Naive thymus-derived CD4-positive, alpha-beta T cell (primary cell): ENCODE results near the gene RAET1G. TPM values are rescaled to one million over a fixed set of nuclear protein-coding genes. Genes with fewer than 3 reads are reported as not detected.
A peak's percentile ranks its signal among the peaks of the same experiment; 100 is the strongest.
"Not testable (repeated sequence)": the region's sequence is repeated elsewhere in the genome, so short reads cannot be mapped to it uniquely, and the experiment has no call there.

Source experiments
- ATAC-seq: fragments of 150-1000 bp; cut with Tn5 transposase; 2 replicates; pipeline ENCODE4 v1.10.0; 2021; ENCODE audit warnings: mild to moderate bottlenecking, moderate library complexity
- CTCF ChIA-PET: fragments of 350-600 bp; sonication (Branson Sonifier 250); formaldehyde crosslinking; loops from one replicate; lab custom pipeline; 2021; ENCODE audit warnings: antibody characterized with exemption; lab: Charles Lee
- POLR2A ChIA-PET: fragments of 350-600 bp; sonication (Branson Sonifier 250); formaldehyde crosslinking; loops from one replicate; lab custom pipeline; 2021; ENCODE audit warnings: antibody characterized with exemption, inconsistent platforms; lab: Charles Lee
- DNase-seq, 9 donors: peaks; one replicate each; pipeline versions ENCODE4 v3.0.0 to v3.0.0-alpha.2; 2020 to 2022; ENCODE audit warnings: mixed read lengths in 1 of 9
- H3K27ac ChIP-seq: one replicate; pipeline ENCODE4 v1.7.0; 2013; ENCODE audit warnings: mild to moderate bottlenecking, low read depth, low read length, moderate library complexity
- H3K27me3 ChIP-seq, 2 donors: one replicate each; pipeline ENCODE4 v1.7.0; 2013; ENCODE audit warnings: low read length in 2 of 2, mild to moderate bottlenecking in 2 of 2, moderate library complexity in 2 of 2; ENCODE audit not compliant: control insufficient read depth in 2 of 2, insufficient read depth in 2 of 2
- H3K36me3 ChIP-seq, 3 experiments: 1 replicate in 2 of 3; 2 replicates in 1 of 3; pipeline ENCODE4 v1.7.0; 2013; ENCODE audit warnings: low read length in 3 of 3, mild to moderate bottlenecking in 3 of 3, moderate library complexity in 1 of 3; ENCODE audit not compliant: insufficient read depth in 3 of 3, control insufficient read depth in 2 of 3
- H3K4me1 ChIP-seq, 2 donors: one replicate each; pipeline ENCODE4 v1.7.0; 2013; ENCODE audit warnings: low read length in 2 of 2, mild to moderate bottlenecking in 2 of 2, moderate library complexity in 1 of 2; ENCODE audit not compliant: control insufficient read depth in 2 of 2, insufficient read depth in 2 of 2
- H3K4me3 ChIP-seq: 2 replicates; pipeline ENCODE4 v1.7.0; 2013; ENCODE audit warnings: mild to moderate bottlenecking, low read length
- H3K9me3 ChIP-seq, 3 experiments: 1 replicate in 2 of 3; 2 replicates in 1 of 3; pipeline ENCODE4 v1.7.0; 2013; ENCODE audit warnings: low read length in 3 of 3; ENCODE audit not compliant: control insufficient read depth in 2 of 3
- H3K27ac Mint-ChIP-seq, 9 donors: one replicate each; pipeline ENCODE4 v1.8.0; 2020 to 2022; ENCODE audit warnings: mixed read lengths in 9 of 9, mild to moderate bottlenecking in 8 of 9, moderate library complexity in 5 of 9, inconsistent platforms in 2 of 9
- H3K27me3 Mint-ChIP-seq, 5 donors: one replicate each; pipeline ENCODE4 v1.8.0; 2021 to 2022; ENCODE audit warnings: mixed read lengths in 5 of 5, mild to moderate bottlenecking in 1 of 5
- H3K36me3 Mint-ChIP-seq, 5 donors: one replicate each; pipeline ENCODE4 v1.8.0; 2020 to 2022; ENCODE audit warnings: mixed read lengths in 5 of 5, mild to moderate bottlenecking in 3 of 5, inconsistent platforms in 1 of 5
- H3K4me1 Mint-ChIP-seq, 7 donors: one replicate each; pipeline ENCODE4 v1.8.0; 2020 to 2022; ENCODE audit warnings: mixed read lengths in 7 of 7, mild to moderate bottlenecking in 3 of 7, inconsistent platforms in 1 of 7
- H3K4me3 Mint-ChIP-seq, 10 donors: one replicate each; pipeline ENCODE4 v1.8.0; 2020 to 2022; ENCODE audit warnings: mild to moderate bottlenecking in 10 of 10, mixed read lengths in 10 of 10, moderate library complexity in 6 of 10, inconsistent platforms in 2 of 10
- H3K9me3 Mint-ChIP-seq, 11 donors: one replicate each; pipeline ENCODE4 v1.8.0; 2020 to 2022; ENCODE audit warnings: mixed read lengths in 11 of 11, mild to moderate bottlenecking in 4 of 11, inconsistent platforms in 1 of 11, moderate library complexity in 1 of 11
- intact Hi-C, 2 donors: fragments of 100-400 bp; cut with micrococcal nuclease; formaldehyde crosslinking; loops; one replicate each; pipeline ENCODE4 v1.15.1; 2023
- polyA plus RNA-seq, 2 donors: library from polyadenylated mRNA; unstranded; fragments of 300-500 nt; fragmentation: Illumina TruSeq; gene quantifications; one replicate each; pipeline ENCODE4 v1.2.3, GENCODE V29; 2021
- total RNA-seq, 6 experiments: library from RNA in 5 of 6; stranded (reverse) in 5 of 6; gene quantifications; 1 replicate in 5 of 6; 2 replicates in 1 of 6; pipeline ENCODE4 v1.2.3 and lab custom pipeline; 2021 to 2026

Gene RAET1G
- total and polyA plus RNA-seq, 7 experiments from 2014 or later, result not detected

- Mint-ChIP-seq H3K4me3 (no peak overlapping the region), H3K4me1 (peaks cover 0 to 18% (median 7%) of the 10 kb centered on the region in 7 donors), H3K9me3 (peaks cover 0 to 6% (median 0%) of the 10 kb centered on the region in 11 donors), H3K36me3 (no peaks in the 10 kb centered on the region), H3K27me3 (peaks cover 88 to 96% (median 91%) of the 10 kb centered on the region in 5 donors), H3K27ac (no peak overlapping the region)
- Histone ChIP-seq H3K36me3 (no peaks in the 10 kb centered on the region), H3K4me3 (no peak overlapping the region), H3K4me1 (no peaks in the 10 kb centered on the region), H3K9me3 (no peaks in the 10 kb centered on the region), H3K27ac (no peak overlapping the region), H3K27me3 (peaks cover 14 to 45% of the 10 kb centered on the region in 2 donors)
- intact Hi-C loops, result loop anchor here (5.0 to 10.0 kb wide), 3 partner anchors 134 to 462 kb away; partner anchors contain the start of gene ULBP3 (in 1 of the 2)
- ATAC-seq (no peak), DNase-seq (peak in 1 of 9 donors; percentile 11)
- CTCF ChIA-PET, result interaction anchor here (1.1 kb wide), 1 partner anchor 84 kb away, joined by 4 read pairs; no protein-coding TSS in a partner anchor
- POLR2A ChIA-PET, result no interaction called here
Measured at GRCh38 chr6:149933036-149933435, 10.1 kb upstream of the RAET1G start.

- no peak overlapping the region for H3K27ac Mint-ChIP-seq
- Histone ChIP-seq H3K27ac (no peak overlapping the region), H3K9me3 (no peaks in the 10 kb centered on the region), H3K36me3 (no peaks in the 10 kb centered on the region), H3K27me3 (peaks cover 14 to 37% of the 10 kb centered on the region in 2 donors), H3K4me1 (peaks cover 0 to under 1% of the 10 kb centered on the region in 2 donors), H3K4me3 (no peak overlapping the region)
- H3K36me3 Mint-ChIP-seq, result no peaks in the 10 kb centered on the region
- no peak overlapping the region for H3K4me3 Mint-ChIP-seq
- no peak for DNase-seq
- H3K9me3 Mint-ChIP-seq, result peaks cover 0 to 8% (median 0%) of the 10 kb centered on the region in 11 donors
- peaks cover 0 to 13% (median under 1%) of the 10 kb centered on the region in 7 donors for H3K4me1 Mint-ChIP-seq
- intact Hi-C loops, result loop anchor here (5.0 to 10.0 kb wide), 3 partner anchors 136 to 463 kb away; partner anchors contain the start of gene ULBP3 (in 1 of the 2)
- ATAC-seq, result no peak
- H3K27me3 Mint-ChIP-seq, result peaks cover 86 to 91% (median 87%) of the 10 kb centered on the region in 5 donors
- POLR2A ChIA-PET, result no interaction called here
- CTCF ChIA-PET, result interaction anchor here (0.6 kb wide), 1 partner anchor 103 kb away, joined by 3 read pairs; no protein-coding TSS in a partner anchor
Measured at GRCh38 chr6:149931501-149931900, 8.6 kb upstream of the RAET1G start.

GRCh38 chr6:149929422-149929821 is 6.5 kb upstream of the RAET1G start:
- Mint-ChIP-seq H3K27me3 (peaks cover 84 to 87% (median 85%) of the 10 kb centered on the region in 5 donors), H3K36me3 (no peaks in the 10 kb centered on the region), H3K4me3 (no peak overlapping the region), H3K27ac (no peak overlapping the region), H3K4me1 (peaks cover 2 to 16% (median 7%) of the 10 kb centered on the region in 7 donors), H3K9me3 (peaks cover 0 to 6% (median 0%) of the 10 kb centered on the region in 11 donors)
- intact Hi-C loops, result loop anchor here (5.0 to 10.0 kb wide), 3 partner anchors 47 to 905 kb away; partner anchors contain the start of gene GINM1 (in 1 of the 2)
- H3K27me3 ChIP-seq, result peaks cover 23 to 26% of the 10 kb centered on the region in 2 donors
- CTCF ChIA-PET, result interaction anchor here (1.4 kb wide), 1 partner anchor 87 kb away, joined by 4 read pairs; no protein-coding TSS in a partner anchor
- POLR2A ChIA-PET, result no interaction called here
- H3K9me3 ChIP-seq, result no peaks in the 10 kb centered on the region
- no peak for DNase-seq
- no peak overlapping the region for H3K27ac ChIP-seq
- H3K4me3 ChIP-seq, result no peak overlapping the region
- no peak for ATAC-seq
- H3K4me1 ChIP-seq, result peaks cover 0 to 7% of the 10 kb centered on the region in 2 donors
- H3K36me3 ChIP-seq, result no peaks in the 10 kb centered on the region

GRCh38 chr6:149927025-149927424 is 4.1 kb upstream of the RAET1G start:
- H3K27ac Mint-ChIP-seq, H3K9me3 Mint-ChIP-seq, H3K27ac ChIP-seq, H3K36me3 ChIP-seq, ATAC-seq, H3K36me3 Mint-ChIP-seq, DNase-seq, H3K4me3 ChIP-seq, H3K4me3 Mint-ChIP-seq, H3K4me1 ChIP-seq, H3K9me3 ChIP-seq, POLR2A ChIA-PET: not testable (repeated sequence)
- intact Hi-C loops, result loop anchor here (5.0 to 10.0 kb wide), 3 partner anchors 45 to 902 kb away; partner anchors contain the start of gene GINM1 (in 1 of the 2)
- peaks cover 21 to 34% of the 10 kb centered on the region in 2 donors for H3K27me3 ChIP-seq
- CTCF ChIA-PET, result interaction anchor here (1.7 kb wide), 1 partner anchor 92 kb away, joined by 4 read pairs; no protein-coding TSS in a partner anchor
- peaks cover 17 to 29% (median 25%) of the 10 kb centered on the region in 7 donors for H3K4me1 Mint-ChIP-seq
- peaks cover 87 to 93% (median 87%) of the 10 kb centered on the region in 5 donors for H3K27me3 Mint-ChIP-seq

- Histone ChIP-seq H3K4me3 (no peak overlapping the region), H3K36me3 (no peaks in the 10 kb centered on the region), H3K9me3 (no peaks in the 10 kb centered on the region), H3K27me3 (peaks cover 21 to 32% of the 10 kb centered on the region in 2 donors), H3K27ac (no peak overlapping the region), H3K4me1 (peaks cover 6 to 7% of the 10 kb centered on the region in 2 donors)
- Mint-ChIP-seq H3K27ac (peak overlapping the region in 1 of 9 donors; percentile 10), H3K4me3 (peak overlapping the region in 9 of 10 donors; percentile 12 to 73 (median 40)), H3K27me3 (peaks cover 85 to 93% (median 87%) of the 10 kb centered on the region in 5 donors), H3K4me1 (peaks cover 18 to 30% (median 26%) of the 10 kb centered on the region in 7 donors), H3K36me3 (no peaks in the 10 kb centered on the region), H3K9me3 (peaks cover 0 to 6% (median 0%) of the 10 kb centered on the region in 11 donors)
- ATAC-seq (peak; percentile 76), DNase-seq (peak; percentile 35 to 77 (median 56))
- intact Hi-C loops, result loop anchor here (1.0 to 10.0 kb wide), 8 partner anchors 44 to 901 kb away; partner anchors contain the start of genes GINM1 (in 1 of the 2) and PPIL4 (in 1 of the 2)
- POLR2A ChIA-PET, result no interaction called here
- CTCF ChIA-PET, result interaction anchor here (0.8 to 1.7 kb wide), 2 partner anchors 14 to 91 kb away, joined by 3 to 4 read pairs; no protein-coding TSS in a partner anchor
Measured at GRCh38 chr6:149925974-149926777, 3.3 kb upstream of the RAET1G start.

GRCh38 chr6:149925253-149925973 is 2.5 kb upstream of the RAET1G start:
- intact Hi-C loops, result loop anchor here (1.0 to 10.0 kb wide), 4 partner anchors 43 to 901 kb away; partner anchors contain the start of gene GINM1 (in 1 of the 2)

More at GRCh38 chr6:149925253-149925973, 2.5 kb upstream of the RAET1G start:
- ATAC-seq (no peak), DNase-seq (peak in 1 of 9 donors; percentile 19)
- Histone ChIP-seq H3K4me1 (peaks cover 6 to 7% of the 10 kb centered on the region in 2 donors), H3K4me3 (no peak overlapping the region), H3K27me3 (peaks cover 21 to 26% of the 10 kb centered on the region in 2 donors), H3K9me3 (no peaks in the 10 kb centered on the region), H3K36me3 (no peaks in the 10 kb centered on the region), H3K27ac (no peak overlapping the region)
- Mint-ChIP-seq H3K27me3 (peaks cover 85 to 93% (median 88%) of the 10 kb centered on the region in 5 donors), H3K9me3 (peaks cover 0 to 6% (median 0%) of the 10 kb centered on the region in 11 donors), H3K4me3 (peak overlapping the region in 9 of 10 donors; percentile 26 to 73 (median 48)), H3K27ac (no peak overlapping the region), H3K36me3 (no peaks in the 10 kb centered on the region), H3K4me1 (peaks cover 18 to 30% (median 26%) of the 10 kb centered on the region in 7 donors)
- CTCF ChIA-PET, result interaction anchor here (0.6 to 1.3 kb wide), 4 partner anchors 9 to 179 kb away, joined by 3 to 5 read pairs (median 3); partner anchors contain the start of gene NUP43
- POLR2A ChIA-PET, result no interaction called here
